ENCODE data around the gene DFFB. TPM values are rescaled to one million over a fixed set of nuclear protein-coding genes. Genes with fewer than 3 reads are reported as not detected.

Gene DFFB
- total and polyA plus RNA-seq, 2 of the 4 experiments (the other 2 are of a cell fraction): 6.5 to 7.3 TPM

- Histone ChIP-seq H3K9me3 (ENCODE audit: control insufficient read depth, insufficient read depth, low read length) (no peaks in the 10 kb centered on the region), H2AK5ac (ENCODE audit: low read depth, low read length) (no peak overlapping the region), H2BK120ac (ENCODE audit: low read depth, low read length) (no peak overlapping the region), H2AFZ (replicated peaks; ENCODE audit: low read length, poor library complexity) (no peak overlapping the region), H4K8ac (ENCODE audit: low read depth in 2 of 2, low read length in 2 of 2) (no peak overlapping the region), H4K5ac (ENCODE audit: low read depth, low read length) (no peak overlapping the region), H3K9me1 (ENCODE audit: insufficient read depth, low read length) (no peaks in the 10 kb centered on the region), H3K27me3 (ENCODE audit: control insufficient read depth, insufficient read depth, low read length) (peaks cover 7% of the 10 kb centered on the region; the same call in 1 of the 2 replicates), H4K20me1 (ENCODE audit: insufficient read depth, low read length) (no peaks in the 10 kb centered on the region), H3K36me3 (ENCODE audit: control insufficient read depth, insufficient read depth, low read length) (no peaks in the 10 kb centered on the region), H2BK5ac (ENCODE audit: low read depth, low read length, poor library complexity, severe bottlenecking) (no peak overlapping the region), H3K4me2 (ENCODE audit: low read depth, low read length) (no peak overlapping the region), H3K9ac (ENCODE audit: low read depth, low read length) (no peak overlapping the region), H2BK15ac (ENCODE audit: low read depth, low read length) (no peak overlapping the region), H2BK20ac (ENCODE audit: low read depth, low read length) (no peak overlapping the region), H3K14ac (replicated peaks; ENCODE audit: low read depth, low read length) (no peak overlapping the region), H2AK9ac (replicated peaks; ENCODE audit: low read depth, low read length, poor library complexity) (no peak overlapping the region), H3K23ac (ENCODE audit: low read depth, low read length) (no peak overlapping the region), H3K56ac (ENCODE audit: extremely low read depth, insufficient read depth, low read length) (no peak overlapping the region), H3K27ac (ENCODE audit: insufficient read depth, low read length) (no peak overlapping the region), H3K79me1 (ENCODE audit: low read depth in 1 of 2, low read length in 2 of 2) (no peaks in the 10 kb centered on the region), H3K4ac (ENCODE audit: low read depth, low read length) (no peak overlapping the region), H3K4me3 (ENCODE audit: insufficient read depth, low read depth, low read length) (no peak overlapping the region), H3K4me1 (ENCODE audit: control insufficient read depth, insufficient read depth, low read length) (no peaks in the 10 kb centered on the region), H3K18ac (ENCODE audit: low read depth, low read length) (no peak overlapping the region), H4K91ac (ENCODE audit: insufficient read depth, low read depth, low read length) (no peak overlapping the region)
- in situ Hi-C loops (cut with MboI; ENCODE audit: low sequenced_read_pairs): loop anchor here (25.0 kb wide), 1 partner anchor 2003 kb away; no protein-coding TSS in a partner anchor
- CTCF ChIA-PET: no interaction called here
- WGBS, 2 experiments (ENCODE audit: extremely low coverage in 2 of 2, insufficient read length in 1 of 2): no CpG with 5 or more reads among the region's 7 CpGs
- POLR2A ChIA-PET (ENCODE audit: unreplicated experiment): no interaction called here
- no peak for ATAC-seq (ENCODE audit: low read depth)
- no peak for TF ChIP-seq MXI1 (IDR thresholded peaks at IDR 0.05; ENCODE audit: borderline replicate concordance, low read depth, low read length)
- no peak for TF ChIP-seq MAFK (IDR thresholded peaks at IDR 0.05; ENCODE audit: low read depth, low read length)
- TF ChIP-seq RCOR1 (IDR thresholded peaks at IDR 0.05; ENCODE audit: insufficient replicate concordance, low read length): no peak
- no peak for TF ChIP-seq RAD21 (IDR thresholded peaks at IDR 0.05; ENCODE audit: low read length)
- no peak for TF ChIP-seq USF2 (IDR thresholded peaks at IDR 0.05; ENCODE audit: low read depth, low read length)
- no peak for TF ChIP-seq MAZ (IDR thresholded peaks at IDR 0.05; ENCODE audit: borderline replicate concordance, low read depth, low read length)
- no peak for TF ChIP-seq BHLHE40 (IDR thresholded peaks at IDR 0.05; ENCODE audit: low read depth, low read length)
- TF ChIP-seq NFE2L2 (IDR thresholded peaks at IDR 0.05; ENCODE audit: low read depth, low read length): no peak
- TF ChIP-seq RFX5 (IDR thresholded peaks at IDR 0.05; ENCODE audit: low read depth, low read length): no peak
- TF ChIP-seq CHD1 (IDR thresholded peaks at IDR 0.05; ENCODE audit: low read depth, low read length): no peak
- no TSS peak for BruUV-seq (replicated peaks)
- dilution Hi-C loops (cut with HindIII; ENCODE audit: low sequenced_read_pairs, unreplicated experiment): no loop called here
- intact Hi-C loops (cut with micrococcal nuclease): no loop called here
- DNase-seq: no peak
These were observed 52.3 kb downstream of the DFFB start for GRCh38 chr1:3909615-3910014.
